ENCODE results near the gene GET4.

The GET4 gene

GRCh38 chr7:891805-892204 is 15.5 kb downstream of the GET4 start:
- H3K9me3 ChIP-seq (ENCODE audit: control insufficient read depth, low read length) = no peaks in the 10 kb centered on the region
- H3K27me3 ChIP-seq (ENCODE audit: control insufficient read depth, insufficient read depth, low read length, poor library complexity, severe bottlenecking) = no peaks in the 10 kb centered on the region
- no peak overlapping the region for H3K27ac ChIP-seq (ENCODE audit: insufficient read depth, low read depth, low read length, poor library complexity, severe bottlenecking)
- no peaks in the 10 kb centered on the region for H3K4me1 ChIP-seq (ENCODE audit: control insufficient read depth, insufficient read depth, low read length)
- peaks cover 38% of the 10 kb centered on the region for H3K36me3 ChIP-seq (ENCODE audit: control insufficient read depth, insufficient read depth, low read length)
- H3K4me3 ChIP-seq (ENCODE audit: insufficient read depth, low read depth, low read length) = no peak overlapping the region
- 96 to 97% methylated on average over 20 of the region's 20 CpGs for WGBS, 2 experiments

GRCh38 chr7:892648-893593 is 16.6 kb downstream of the GET4 start:
- Histone ChIP-seq H3K27ac (ENCODE audit: insufficient read depth, low read depth, low read length, poor library complexity, severe bottlenecking) (no peak overlapping the region), H3K4me1 (ENCODE audit: control insufficient read depth, insufficient read depth, low read length) (no peaks in the 10 kb centered on the region), H3K4me3 (ENCODE audit: insufficient read depth, low read depth, low read length) (no peak overlapping the region), H3K27me3 (ENCODE audit: control insufficient read depth, insufficient read depth, low read length, poor library complexity, severe bottlenecking) (no peaks in the 10 kb centered on the region), H3K9me3 (ENCODE audit: control insufficient read depth, low read length) (no peaks in the 10 kb centered on the region), H3K36me3 (ENCODE audit: control insufficient read depth, insufficient read depth, low read length) (peaks cover 32% of the 10 kb centered on the region)
- WGBS, 2 experiments = 94 to 97% methylated on average over 40 to 44 of the region's 48 CpGs

- no peaks in the 10 kb centered on the region for H3K4me1 ChIP-seq (ENCODE audit: control insufficient read depth, insufficient read depth, low read length)
- no peaks in the 10 kb centered on the region for H3K27me3 ChIP-seq (ENCODE audit: control insufficient read depth, insufficient read depth, low read length, poor library complexity, severe bottlenecking)
- no peak overlapping the region for H3K4me3 ChIP-seq (ENCODE audit: insufficient read depth, low read depth, low read length)
- 95 to 97% methylated on average over 19 of the region's 19 CpGs for WGBS, 2 experiments
- H3K9me3 ChIP-seq (ENCODE audit: control insufficient read depth, low read length) = no peaks in the 10 kb centered on the region
- H3K27ac ChIP-seq (ENCODE audit: insufficient read depth, low read depth, low read length, poor library complexity, severe bottlenecking) = no peak overlapping the region
- peaks cover 32% of the 10 kb centered on the region for H3K36me3 ChIP-seq (ENCODE audit: control insufficient read depth, insufficient read depth, low read length)
These were observed 17.3 kb downstream of the GET4 start for GRCh38 chr7:893686-894085.

GRCh38 chr7:894164-894867 is 18.0 kb downstream of the GET4 start:
- no peaks in the 10 kb centered on the region for H3K9me3 ChIP-seq (ENCODE audit: control insufficient read depth, low read length)
- no peaks in the 10 kb centered on the region for H3K27me3 ChIP-seq (ENCODE audit: control insufficient read depth, insufficient read depth, low read length, poor library complexity, severe bottlenecking)
- no peak overlapping the region for H3K4me3 ChIP-seq (ENCODE audit: insufficient read depth, low read depth, low read length)
- H3K4me1 ChIP-seq (ENCODE audit: control insufficient read depth, insufficient read depth, low read length) = no peaks in the 10 kb centered on the region
- WGBS, 2 experiments = 94 to 95% methylated on average over 40 of the region's 40 CpGs
- H3K27ac ChIP-seq (ENCODE audit: insufficient read depth, low read depth, low read length, poor library complexity, severe bottlenecking) = no peak overlapping the region
- H3K36me3 ChIP-seq (ENCODE audit: control insufficient read depth, insufficient read depth, low read length) = peaks cover 32% of the 10 kb centered on the region

- Histone ChIP-seq H3K4me1 (ENCODE audit: control insufficient read depth, insufficient read depth, low read length) (no peaks in the 10 kb centered on the region), H3K36me3 (ENCODE audit: control insufficient read depth, insufficient read depth, low read length) (peaks cover 32% of the 10 kb centered on the region), H3K4me3 (ENCODE audit: insufficient read depth, low read depth, low read length) (no peak overlapping the region), H3K9me3 (ENCODE audit: control insufficient read depth, low read length) (no peaks in the 10 kb centered on the region), H3K27ac (ENCODE audit: insufficient read depth, low read depth, low read length, poor library complexity, severe bottlenecking) (no peak overlapping the region), H3K27me3 (ENCODE audit: control insufficient read depth, insufficient read depth, low read length, poor library complexity, severe bottlenecking) (no peaks in the 10 kb centered on the region)
- 96% methylated on average over 21 of the region's 21 CpGs for WGBS, 2 experiments
These were observed 18.6 kb downstream of the GET4 start for GRCh38 chr7:894927-895450.

GRCh38 chr7:895451-896052 is 19.2 kb downstream of the GET4 start:
- 96 to 97% methylated on average over 52 of the region's 52 CpGs for WGBS, 2 experiments
- H3K36me3 ChIP-seq (ENCODE audit: control insufficient read depth, insufficient read depth, low read length) = peaks cover 29% of the 10 kb centered on the region
- H3K4me1 ChIP-seq (ENCODE audit: control insufficient read depth, insufficient read depth, low read length) = no peaks in the 10 kb centered on the region
- H3K27me3 ChIP-seq (ENCODE audit: control insufficient read depth, insufficient read depth, low read length, poor library complexity, severe bottlenecking) = no peaks in the 10 kb centered on the region
- H3K4me3 ChIP-seq (ENCODE audit: insufficient read depth, low read depth, low read length) = no peak overlapping the region
- no peaks in the 10 kb centered on the region for H3K9me3 ChIP-seq (ENCODE audit: control insufficient read depth, low read length)
- H3K27ac ChIP-seq (ENCODE audit: insufficient read depth, low read depth, low read length, poor library complexity, severe bottlenecking) = no peak overlapping the region

- Histone ChIP-seq H3K27ac (ENCODE audit: insufficient read depth, low read depth, low read length, poor library complexity, severe bottlenecking) (no peak overlapping the region), H3K4me1 (ENCODE audit: control insufficient read depth, insufficient read depth, low read length) (no peaks in the 10 kb centered on the region)
- 93 to 94% methylated on average over 41 to 42 of the region's 42 CpGs for WGBS, 2 experiments
These were observed 20.2 kb downstream of the GET4 start for GRCh38 chr7:896346-897075.

GRCh38 chr7:897086-897485 is 20.7 kb downstream of the GET4 start:
- Histone ChIP-seq H3K4me1 (ENCODE audit: control insufficient read depth, insufficient read depth, low read length) (no peaks in the 10 kb centered on the region), H3K9me3 (ENCODE audit: control insufficient read depth, low read length) (no peaks in the 10 kb centered on the region), H3K27me3 (ENCODE audit: control insufficient read depth, insufficient read depth, low read length, poor library complexity, severe bottlenecking) (no peaks in the 10 kb centered on the region), H3K27ac (ENCODE audit: insufficient read depth, low read depth, low read length, poor library complexity, severe bottlenecking) (no peak overlapping the region), H3K4me3 (ENCODE audit: insufficient read depth, low read depth, low read length) (no peak overlapping the region), H3K36me3 (ENCODE audit: control insufficient read depth, insufficient read depth, low read length) (peaks cover 25% of the 10 kb centered on the region)
- WGBS, 2 experiments = 97 to 98% methylated on average over 14 of the region's 14 CpGs

More at GRCh38 chr7:896346-897075, 20.2 kb downstream of the GET4 start:
- Histone ChIP-seq H3K27me3 (ENCODE audit: control insufficient read depth, insufficient read depth, low read length, poor library complexity, severe bottlenecking) (no peaks in the 10 kb centered on the region), H3K36me3 (ENCODE audit: control insufficient read depth, insufficient read depth, low read length) (peaks cover 25% of the 10 kb centered on the region), H3K4me3 (ENCODE audit: insufficient read depth, low read depth, low read length) (no peak overlapping the region), H3K9me3 (ENCODE audit: control insufficient read depth, low read length) (no peaks in the 10 kb centered on the region)

GRCh38 chr7:897771-898376 is 21.5 kb downstream of the GET4 start:
- Histone ChIP-seq H3K9me3 (ENCODE audit: control insufficient read depth, low read length) (no peaks in the 10 kb centered on the region), H3K4me1 (ENCODE audit: control insufficient read depth, insufficient read depth, low read length) (no peaks in the 10 kb centered on the region), H3K27ac (ENCODE audit: insufficient read depth, low read depth, low read length, poor library complexity, severe bottlenecking) (no peak overlapping the region), H3K27me3 (ENCODE audit: control insufficient read depth, insufficient read depth, low read length, poor library complexity, severe bottlenecking) (no peaks in the 10 kb centered on the region), H3K36me3 (ENCODE audit: control insufficient read depth, insufficient read depth, low read length) (peaks cover 25% of the 10 kb centered on the region), H3K4me3 (ENCODE audit: insufficient read depth, low read depth, low read length) (no peak overlapping the region)
- WGBS, 2 experiments = 91 to 92% methylated on average over 27 of the region's 27 CpGs
